Fibroblast of skin of right quadriceps (primary cell): ENCODE results near the gene FSD1L.
A peak's percentile ranks its signal among the peaks of the same experiment; 100 is the strongest.

ENCODE experiments used
- DNase-seq: peaks from one replicate; pipeline ENCODE4 v3.0.0-alpha.2; 2013

Gene FSD1L

GRCh38 chr9:105436783-105437182, 11.1 kb upstream of the FSD1L start:
- DNase-seq, result no peak

DNA sequence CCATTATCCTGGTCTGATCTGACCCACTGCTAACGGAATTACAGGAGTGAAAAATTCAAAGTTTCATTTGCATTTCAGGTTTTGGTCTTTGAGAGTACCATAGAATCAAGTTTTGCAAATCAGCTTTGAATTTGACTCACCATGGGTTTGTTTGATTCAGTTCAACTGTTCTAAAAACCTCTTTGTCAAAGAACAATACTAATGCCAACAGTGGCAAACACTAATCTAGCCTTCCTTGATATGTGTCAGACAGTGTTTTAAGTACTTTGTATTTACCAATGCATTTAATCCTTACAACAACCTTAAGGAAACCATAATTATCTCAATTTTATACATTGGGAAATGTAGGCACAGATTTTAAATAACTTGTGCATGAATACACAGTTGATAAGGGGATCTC, 10.1 kb upstream of the FSD1L start:
- DNase-seq, result no peak

GRCh38 chr9:105438141-105438806, 9.6 kb upstream of the FSD1L start:
- DNase-seq, result peak; percentile 48

DNA sequence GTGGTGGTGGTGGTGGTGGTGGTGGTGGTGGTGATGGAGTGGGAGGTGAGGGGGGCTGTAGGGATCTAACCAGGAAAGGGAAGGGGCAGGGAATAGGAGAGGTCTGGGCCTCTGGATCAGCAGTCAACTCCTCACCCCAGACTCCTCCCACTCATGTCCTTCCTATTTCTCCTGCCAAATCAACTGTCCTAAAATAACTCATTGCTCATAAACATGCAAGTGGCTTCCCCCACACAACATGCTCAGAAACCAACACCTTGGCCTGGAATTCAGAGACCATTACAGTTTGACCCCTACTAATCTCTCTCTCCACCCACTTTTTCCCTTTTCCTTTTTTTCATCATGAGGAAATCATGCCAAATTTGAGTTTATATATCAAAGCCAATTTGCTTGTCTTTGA, 8.4 kb upstream of the FSD1L start:
- DNase-seq, result no peak

GRCh38 chr9:105441616-105442160, 6.1 kb upstream of the FSD1L start:
- DNase-seq, result no peak

DNA sequence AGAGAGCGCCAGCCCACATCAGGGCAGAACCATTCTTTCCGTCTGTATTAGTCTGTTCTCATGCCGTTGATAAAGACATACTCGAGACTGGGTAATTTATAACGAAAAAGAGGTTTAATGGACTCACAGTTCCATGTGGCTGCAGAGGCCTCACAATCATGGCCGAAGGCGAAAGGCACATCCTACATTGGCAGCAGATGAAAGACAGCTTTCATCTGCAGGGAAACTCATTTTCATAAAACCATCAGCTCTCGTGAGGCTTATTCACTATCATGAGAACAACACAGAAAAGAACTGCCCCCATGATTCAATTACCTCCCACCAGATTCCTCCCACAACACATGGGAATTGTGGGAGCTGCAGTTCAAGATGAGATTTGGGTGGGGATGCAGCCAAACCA, 4.7 kb upstream of the FSD1L start:
- DNase-seq, result no peak

DNA sequence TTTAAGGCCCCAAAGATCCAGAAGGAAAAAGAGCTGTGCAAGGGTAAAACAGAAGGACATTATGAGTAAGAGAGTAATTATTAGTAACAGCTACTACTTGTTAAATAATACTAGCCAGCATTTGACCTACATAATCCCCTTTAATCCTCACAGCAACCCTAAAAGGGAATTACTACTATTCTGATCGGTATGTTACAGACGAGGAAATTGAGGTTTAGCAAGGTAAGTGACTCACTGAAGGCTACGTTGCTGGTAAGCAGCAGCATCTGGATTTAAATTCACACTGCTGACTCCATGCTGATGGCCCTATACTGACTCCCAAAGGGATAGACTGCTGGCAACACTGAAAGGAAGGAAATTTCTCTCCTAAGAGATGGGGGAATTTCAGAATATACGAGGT, 3.7 kb upstream of the FSD1L start:
- DNase-seq, result peak; percentile 78

GRCh38 chr9:105445203-105445881, 2.5 kb upstream of the FSD1L start:
- no peak for DNase-seq

GRCh38 chr9:105447386-105447813, 434 bp upstream of the FSD1L start:
- DNase-seq, result no peak

GRCh38 chr9:105449081-105449480, 1.2 kb downstream of the FSD1L start:
- DNase-seq, result peak; percentile 21

- DNase-seq, result no peak
Measured at GRCh38 chr9:105452185-105452584, 4.4 kb downstream of the FSD1L start.

- peak; percentile 30 for DNase-seq
Measured at GRCh38 chr9:105455836-105456475, 8.1 kb downstream of the FSD1L start.

GRCh38 chr9:105457560-105458294, 9.9 kb downstream of the FSD1L start:
- DNase-seq, result no peak

- no peak for DNase-seq
Measured at GRCh38 chr9:105458404-105458803, 10.6 kb downstream of the FSD1L start.

DNA sequence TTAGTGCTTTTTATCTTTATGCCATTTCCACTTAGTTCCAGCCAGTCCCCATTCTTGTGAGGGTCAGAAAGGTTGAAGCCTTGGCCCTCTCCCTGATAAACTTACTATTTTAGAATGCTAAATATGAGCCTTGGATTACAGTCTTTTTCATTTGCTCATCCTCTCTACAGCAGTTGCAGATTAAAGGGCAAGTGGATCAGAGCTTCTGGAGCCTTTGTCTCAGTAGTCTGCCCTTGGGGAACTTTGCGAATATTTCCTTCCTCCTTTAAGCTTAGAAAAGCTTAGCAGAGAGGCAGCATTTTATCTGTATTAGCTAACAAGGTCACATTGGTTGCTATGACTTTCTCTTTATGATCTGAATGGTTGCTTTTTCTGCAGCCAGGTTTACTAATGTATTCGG, 11.5 kb downstream of the FSD1L start:
- DNase-seq, result no peak

- DNase-seq, result peak; percentile 35
Measured at GRCh38 chr9:105466898-105467455, 19.1 kb downstream of the FSD1L start.

DNA sequence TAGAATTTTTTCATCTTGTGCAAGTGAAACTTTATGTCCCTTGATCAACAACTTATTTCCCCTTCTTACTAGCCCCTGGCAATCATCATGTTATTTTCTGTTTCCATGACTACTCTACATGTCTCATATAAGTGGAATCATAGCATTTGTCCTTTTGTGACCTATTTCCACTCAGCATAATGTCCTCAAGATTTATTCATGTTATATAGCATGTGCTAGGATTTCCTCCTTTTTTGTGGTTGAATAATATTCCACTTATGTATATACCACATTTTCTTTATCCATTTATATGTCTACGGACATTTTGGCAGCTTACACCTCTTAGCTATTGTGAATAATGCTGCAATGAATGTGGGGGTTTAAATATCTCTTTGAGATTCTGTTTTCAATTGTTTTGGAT, 21.0 kb downstream of the FSD1L start:
- no peak for DNase-seq

DNA sequence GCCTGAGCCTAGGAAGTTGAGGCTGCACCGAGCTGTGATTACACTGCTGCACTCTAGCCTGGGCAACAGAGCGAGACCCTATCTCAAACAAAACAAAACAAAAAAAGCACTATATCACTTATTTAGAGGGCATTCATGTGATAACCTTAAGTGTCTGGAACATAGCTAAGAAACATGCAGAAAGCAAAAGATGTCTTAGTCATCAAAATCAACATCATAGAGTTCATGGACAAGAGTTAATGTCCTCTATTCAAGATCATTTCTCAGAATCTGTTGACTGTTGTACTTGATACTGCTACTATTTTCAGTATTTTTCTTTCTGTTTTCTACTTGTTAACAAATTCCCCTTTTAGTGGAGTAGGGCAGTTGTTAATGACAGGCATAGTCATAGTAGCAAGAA, 25.4 kb downstream of the FSD1L start:
- no peak for DNase-seq

DNA sequence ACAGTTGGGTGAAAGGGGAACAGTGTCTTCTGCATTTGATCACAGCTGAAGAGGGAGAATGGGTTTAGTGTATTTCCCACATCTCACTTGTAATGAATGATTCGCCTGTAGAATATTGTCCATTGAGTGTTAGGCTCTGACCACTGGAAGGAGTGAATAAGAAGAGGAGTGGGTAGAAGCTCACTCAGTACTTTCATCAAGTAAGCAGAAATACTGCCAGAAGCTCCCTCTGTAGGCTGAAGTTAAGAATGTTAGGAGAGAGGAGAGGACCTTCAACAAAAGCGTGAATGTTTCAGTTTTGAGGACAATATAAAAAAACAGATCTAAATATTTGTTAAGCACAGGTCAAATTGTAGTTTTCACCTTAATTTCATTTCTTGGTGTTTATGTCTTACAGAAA, 27.5 kb downstream of the FSD1L start:
- peak; percentile 66 for DNase-seq

DNA sequence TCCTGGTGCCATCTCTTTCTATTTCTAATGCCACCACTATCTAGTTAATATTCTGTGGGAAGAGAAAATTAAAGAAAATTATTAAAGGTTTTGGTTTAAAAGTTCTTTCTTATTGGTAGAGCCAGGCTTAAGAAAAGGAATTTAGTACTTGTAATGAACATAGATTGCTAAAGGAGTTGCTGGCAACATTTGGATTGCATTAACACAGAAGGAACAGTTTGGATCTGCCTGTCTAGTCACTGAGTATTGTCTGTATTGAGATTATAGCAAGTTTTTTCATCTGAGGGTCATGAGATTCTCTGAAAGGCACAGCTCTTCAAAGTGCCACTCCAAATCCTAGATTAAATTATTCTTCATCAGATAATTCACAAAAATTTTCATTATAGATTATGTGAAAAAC, 32.0 kb downstream of the FSD1L start:
- no peak for DNase-seq

DNA sequence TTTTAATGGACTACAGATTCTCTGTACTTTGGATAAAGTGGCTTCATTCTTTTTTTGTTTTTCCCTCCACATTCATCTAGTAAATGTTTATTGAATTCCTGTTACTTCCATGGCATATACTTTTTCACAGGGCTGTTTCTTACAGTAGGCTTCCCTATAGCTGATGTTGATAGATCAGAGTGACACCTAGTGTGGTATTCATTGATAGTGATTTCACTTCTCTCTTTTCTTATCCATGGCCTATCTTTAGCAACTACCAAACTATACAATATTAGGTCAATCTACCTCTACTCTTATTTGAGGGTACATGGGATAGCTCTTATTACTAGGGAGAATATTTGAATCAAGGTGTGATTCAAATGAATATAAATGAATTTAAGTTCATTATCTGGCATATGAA, 35.8 kb downstream of the FSD1L start:
- DNase-seq, result no peak

DNA sequence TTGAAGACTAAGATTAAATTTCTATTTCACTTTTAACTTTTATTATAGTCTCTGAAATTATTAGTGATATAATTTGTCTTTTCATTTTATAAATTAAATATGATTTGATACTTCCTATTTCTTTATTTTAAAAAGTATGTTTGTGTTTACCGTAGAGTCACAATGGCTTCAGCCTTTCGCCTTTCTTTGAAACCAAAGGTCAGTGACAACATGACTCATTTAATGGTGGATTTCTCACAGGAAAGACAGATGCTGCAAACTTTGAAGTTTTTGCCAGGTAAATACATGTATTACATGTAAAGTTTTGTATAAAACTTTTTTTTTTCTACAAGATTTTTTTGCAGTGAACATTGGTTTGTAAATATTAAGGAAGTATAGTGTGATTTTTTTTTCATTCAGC, 36.4 kb downstream of the FSD1L start:
- no peak for DNase-seq

DNA sequence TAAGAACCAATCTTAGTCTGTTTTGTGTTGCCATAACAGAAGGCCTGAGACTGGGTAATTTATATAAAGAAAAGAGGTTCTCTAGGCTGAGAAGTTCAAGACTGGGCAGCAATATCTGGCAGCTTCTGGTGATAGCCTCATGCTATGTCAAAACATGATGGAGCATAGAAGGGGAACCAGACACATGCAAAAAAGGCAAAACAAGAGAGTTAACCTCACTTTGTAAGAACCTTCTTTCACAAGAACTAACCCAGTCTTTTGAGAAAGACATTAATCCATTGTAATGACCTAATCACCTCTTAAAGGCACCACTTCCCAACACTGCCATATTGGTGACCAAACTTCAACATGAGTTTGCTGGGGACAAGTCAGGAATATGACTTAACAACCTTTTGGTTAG, 37.3 kb downstream of the FSD1L start:
- DNase-seq, result no peak
